Measurements from ENCODE around the gene NFIB. TPM values are rescaled to one million over a fixed set of nuclear protein-coding genes. Genes with fewer than 3 reads are reported as not detected.

NFIB gene
- total and polyA plus RNA-seq, 2 experiments from 2014 or later, result 5.7 to 13.9 TPM

DNA sequence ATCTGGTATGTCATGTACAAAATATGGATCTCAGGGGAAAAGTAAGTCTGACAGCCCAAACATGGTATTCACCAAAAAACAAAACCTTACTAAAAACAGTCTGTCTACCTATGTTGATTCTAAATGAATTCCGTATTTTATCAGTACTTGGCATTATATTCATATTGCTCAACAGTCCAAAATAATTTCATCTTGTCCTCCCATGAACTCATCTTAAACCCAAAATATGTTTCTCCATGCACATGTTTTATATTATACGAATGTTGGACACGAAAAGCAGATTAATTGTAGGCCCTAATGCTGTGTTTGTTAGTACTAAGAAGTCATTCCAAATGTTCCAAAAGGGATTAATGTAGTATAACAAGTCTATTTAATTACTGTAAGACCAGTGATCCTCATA lies 20.1 kb downstream of the NFIB start:
- TF ChIP-seq, protein P1, sequence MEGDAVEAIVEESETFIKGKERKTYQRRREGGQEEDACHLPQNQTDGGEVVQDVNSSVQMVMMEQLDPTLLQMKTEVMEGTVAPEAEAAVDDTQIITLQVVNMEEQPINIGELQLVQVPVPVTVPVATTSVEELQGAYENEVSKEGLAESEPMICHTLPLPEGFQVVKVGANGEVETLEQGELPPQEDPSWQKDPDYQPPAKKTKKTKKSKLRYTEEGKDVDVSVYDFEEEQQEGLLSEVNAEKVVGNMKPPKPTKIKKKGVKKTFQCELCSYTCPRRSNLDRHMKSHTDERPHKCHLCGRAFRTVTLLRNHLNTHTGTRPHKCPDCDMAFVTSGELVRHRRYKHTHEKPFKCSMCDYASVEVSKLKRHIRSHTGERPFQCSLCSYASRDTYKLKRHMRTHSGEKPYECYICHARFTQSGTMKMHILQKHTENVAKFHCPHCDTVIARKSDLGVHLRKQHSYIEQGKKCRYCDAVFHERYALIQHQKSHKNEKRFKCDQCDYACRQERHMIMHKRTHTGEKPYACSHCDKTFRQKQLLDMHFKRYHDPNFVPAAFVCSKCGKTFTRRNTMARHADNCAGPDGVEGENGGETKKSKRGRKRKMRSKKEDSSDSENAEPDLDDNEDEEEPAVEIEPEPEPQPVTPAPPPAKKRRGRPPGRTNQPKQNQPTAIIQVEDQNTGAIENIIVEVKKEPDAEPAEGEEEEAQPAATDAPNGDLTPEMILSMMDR (IDR thresholded peaks at IDR 0.05; ENCODE audit: low read depth, low read length), result no peak

DNA sequence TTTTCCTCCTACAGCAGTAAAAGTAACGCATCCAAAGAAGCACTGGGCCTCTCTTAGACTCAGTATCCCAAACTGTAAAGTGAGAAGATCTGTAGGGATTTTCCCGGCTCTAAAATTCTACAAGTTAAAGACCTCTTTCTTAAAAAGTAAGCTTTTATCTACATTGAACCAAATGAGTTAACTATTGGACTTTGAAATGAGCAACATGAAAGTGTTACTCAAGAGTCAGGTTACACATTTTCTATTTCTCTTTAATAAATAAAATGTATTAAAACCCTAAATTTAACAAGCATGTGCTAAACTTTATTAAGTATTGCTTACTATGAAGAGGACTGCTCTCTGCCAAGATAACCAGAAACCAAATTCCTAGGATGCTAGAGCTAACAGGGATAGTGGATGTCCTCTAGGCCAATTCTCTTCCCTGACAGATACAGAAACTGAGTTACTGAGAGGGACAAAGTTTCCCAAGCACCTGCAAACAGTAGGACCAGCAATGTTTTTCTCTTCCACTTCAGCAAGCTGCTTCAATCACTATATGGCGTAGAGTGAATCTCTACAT lies 21.7 kb downstream of the NFIB start:
- Histone ChIP-seq H3K27me3 (no peaks in the 10 kb centered on the region), H3K4me1 (ENCODE audit: low read depth) (peaks cover 6% of the 10 kb centered on the region), H3K36me3 (no peaks in the 10 kb centered on the region), H3K27ac (no peak overlapping the region), H3K9me3 (ENCODE audit: low read depth) (no peaks in the 10 kb centered on the region), H3K4me3 (no peak overlapping the region)
- no peak for DNase-seq (ENCODE audit: low read depth in 1 of 2, low spot score in 1 of 2)
- TF ChIP-seq, protein P1 (IDR thresholded peaks at IDR 0.05; ENCODE audit: low read depth, low read length), result no peak

More for the DNA sequence above, 20.1 kb downstream of the NFIB start:
- H3K27ac ChIP-seq, result no peak overlapping the region
- no peaks in the 10 kb centered on the region for H3K9me3 ChIP-seq (ENCODE audit: low read depth)
- H3K4me3 ChIP-seq, result no peak overlapping the region
- DNase-seq (ENCODE audit: low read depth in 1 of 2, low spot score in 1 of 2), result no peak
- H3K4me1 ChIP-seq (ENCODE audit: low read depth), result no peaks in the 10 kb centered on the region
- H3K36me3 ChIP-seq, result no peaks in the 10 kb centered on the region
- no peaks in the 10 kb centered on the region for H3K27me3 ChIP-seq

DNA sequence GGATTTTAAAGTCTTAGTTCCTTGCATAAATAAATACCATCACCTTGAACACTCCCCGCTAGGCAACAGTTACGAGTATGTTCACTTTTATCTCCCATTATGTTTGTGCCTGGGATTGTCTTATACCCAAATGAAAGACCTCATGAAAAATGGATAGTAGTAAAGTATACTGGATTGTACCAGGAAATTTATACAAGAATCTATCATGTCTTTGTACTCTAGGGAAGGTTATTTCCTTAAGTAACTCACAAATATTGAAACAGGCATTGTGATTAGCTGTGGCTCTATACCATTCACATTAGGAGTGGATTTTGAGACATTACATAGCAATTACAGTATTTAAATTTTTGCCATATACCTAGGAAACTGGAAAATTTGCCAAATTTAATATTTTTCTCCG lies 24.0 kb downstream of the NFIB start:
- no peaks in the 10 kb centered on the region for H3K36me3 ChIP-seq
- peaks cover 6% of the 10 kb centered on the region for H3K4me1 ChIP-seq (ENCODE audit: low read depth)
- TF ChIP-seq, protein P1 (IDR thresholded peaks at IDR 0.05; ENCODE audit: low read depth, low read length), result no peak
- DNase-seq (ENCODE audit: low read depth in 1 of 2, low spot score in 1 of 2), result no peak
- H3K4me3 ChIP-seq, result no peak overlapping the region
- H3K9me3 ChIP-seq (ENCODE audit: low read depth), result no peaks in the 10 kb centered on the region
- H3K27ac ChIP-seq, result no peak overlapping the region
- H3K27me3 ChIP-seq, result no peaks in the 10 kb centered on the region

DNA sequence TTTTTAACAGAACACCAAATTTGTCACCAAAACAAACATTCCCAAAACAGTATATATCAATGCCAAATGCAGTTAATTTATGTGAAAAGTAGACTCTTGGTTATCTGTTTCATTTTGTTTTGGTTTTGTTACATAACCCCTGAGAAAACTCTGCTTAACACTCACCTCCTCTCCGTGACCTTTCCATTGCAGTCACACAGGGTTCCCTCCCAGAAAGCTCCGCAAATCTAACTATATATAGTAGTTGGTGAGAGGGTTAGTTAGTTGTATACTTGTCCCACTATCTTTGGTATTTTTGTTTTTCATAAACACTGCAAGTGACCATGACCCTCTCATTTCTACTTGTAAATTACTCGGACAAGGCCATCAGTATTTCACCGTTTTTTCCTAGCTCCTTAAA lies 25.5 kb downstream of the NFIB start:
- Histone ChIP-seq H3K4me1 (ENCODE audit: low read depth) (peaks cover 8% of the 10 kb centered on the region), H3K36me3 (no peaks in the 10 kb centered on the region), H3K9me3 (ENCODE audit: low read depth) (no peaks in the 10 kb centered on the region), H3K27ac (no peak overlapping the region), H3K27me3 (no peaks in the 10 kb centered on the region), H3K4me3 (no peak overlapping the region)
- peak in 1 of 2 donors; percentile 22 for DNase-seq (ENCODE audit: low read depth in 1 of 2, low spot score in 1 of 2)
- TF ChIP-seq, protein P1 (IDR thresholded peaks at IDR 0.05; ENCODE audit: low read depth, low read length), result no peak

GRCh38 chr9:14286121-14286520 lies 27.8 kb downstream of the NFIB start:
- TF ChIP-seq, protein P1 (IDR thresholded peaks at IDR 0.05; ENCODE audit: low read depth, low read length), result no peak
- Histone ChIP-seq H3K9me3 (ENCODE audit: low read depth) (no peaks in the 10 kb centered on the region), H3K36me3 (no peaks in the 10 kb centered on the region), H3K27ac (no peak overlapping the region), H3K27me3 (no peaks in the 10 kb centered on the region), H3K4me3 (no peak overlapping the region), H3K4me1 (ENCODE audit: low read depth) (peaks cover 9% of the 10 kb centered on the region)
- DNase-seq (ENCODE audit: low read depth in 1 of 2, low spot score in 1 of 2), result no peak

All from cardiac muscle cell (in vitro differentiated cells and primary cell).